ENCODE results near the gene ZC3H18. TPM values are rescaled to one million over a fixed set of nuclear protein-coding genes. Genes with fewer than 3 reads are reported as not detected.

The ZC3H18 gene
- total RNA-seq, 1 experiment from 2014 or later, result 57.8 TPM

DNA sequence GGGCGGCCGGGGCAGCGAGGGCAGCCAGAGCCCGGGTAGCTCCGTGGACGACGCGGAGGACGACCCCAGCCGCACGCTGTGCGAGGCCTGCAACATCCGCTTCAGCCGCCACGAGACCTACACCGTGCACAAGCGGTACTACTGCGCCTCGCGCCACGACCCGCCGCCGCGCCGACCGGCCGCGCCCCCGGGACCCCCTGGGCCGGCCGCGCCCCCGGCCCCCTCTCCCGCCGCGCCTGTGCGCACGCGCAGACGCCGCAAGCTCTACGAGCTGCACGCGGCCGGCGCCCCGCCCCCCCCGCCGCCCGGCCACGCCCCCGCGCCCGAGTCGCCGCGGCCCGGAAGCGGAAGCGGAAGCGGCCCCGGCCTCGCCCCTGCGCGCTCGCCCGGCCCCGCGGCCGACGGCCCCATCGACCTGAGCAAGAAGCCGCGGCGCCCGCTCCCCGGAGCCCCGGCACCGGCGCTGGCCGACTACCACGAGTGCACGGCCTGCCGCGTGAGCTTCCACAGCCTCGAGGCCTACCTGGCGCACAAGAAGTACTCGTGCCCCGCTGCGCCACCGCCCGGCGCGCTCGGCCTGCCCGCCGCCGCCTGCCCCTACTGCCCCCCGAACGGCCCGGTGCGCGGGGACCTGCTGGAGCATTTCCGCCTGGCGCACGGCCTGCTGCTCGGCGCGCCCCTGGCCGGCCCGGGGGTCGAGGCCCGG is 36.1 kb upstream of the ZC3H18 start:
- H3K4me1 ChIP-seq (ENCODE audit: control insufficient read depth in 1 of 2, insufficient read depth in 2 of 2, low read length in 2 of 2), result peaks cover 8 to 12% of the 10 kb centered on the region in 2 experiments
- peaks cover 10% of the 10 kb centered on the region; the same call in 1 of the 2 replicates for H3K79me2 ChIP-seq (ENCODE audit: insufficient read depth, low read length)
- no TSS peak for BruUV-seq (replicated peaks)
- ChIA-PET POLR2A (no interaction called here), CTCF (no interaction called here), RAD21 (ENCODE audit: low non-redundant PET in 1 of 2, low total read pairs in 2 of 2, uncharacterized antibody in 2 of 2, unreplicated experiment in 2 of 2) (no interaction called here)
- peak overlapping the region; percentile 88 for H3K9ac ChIP-seq (ENCODE audit: low read length)
- H3K4me3 ChIP-seq (replicated peaks in 1 of 2; ENCODE audit: low read depth in 1 of 2, low read length in 2 of 2), result peak overlapping the region; percentile 59 to 74
- peak overlapping the region; percentile 98 for H3K27ac ChIP-seq (ENCODE audit: low read depth, low read length)
- H3K9me3 ChIP-seq (ENCODE audit: control insufficient read depth in 1 of 2, insufficient read depth in 1 of 2, low read depth in 1 of 2, low read length in 2 of 2), result no peaks in the 10 kb centered on the region
- no peaks in the 10 kb centered on the region for H3K27me3 ChIP-seq (ENCODE audit: insufficient read depth, low read length)
- ATAC-seq (peak; percentile 75), DNase-seq (ENCODE audit: low read depth, low spot score) (peak; percentile 31)
- no peaks in the 10 kb centered on the region for H3K9me2 ChIP-seq (ENCODE audit: insufficient read depth)
- H3K4me2 ChIP-seq (ENCODE audit: low read length), result peak overlapping the region; percentile 83
- no peak overlapping the region for H2AFZ ChIP-seq (ENCODE audit: low read depth, low read length, poor library complexity, severe bottlenecking)
- intact Hi-C loops (cut with micrococcal nuclease), result no loop called here
- H4K20me1 ChIP-seq (ENCODE audit: insufficient read depth), result no peaks in the 10 kb centered on the region
- H3K36me3 ChIP-seq (ENCODE audit: control insufficient read depth in 1 of 2, insufficient read depth in 2 of 2, low read length in 2 of 2), result peaks cover 0 to under 1% of the 10 kb centered on the region in 2 experiments; a peak in 1 of 4 replicates
- TF ChIP-seq POLR2AphosphoS5 (IDR thresholded peaks at IDR 0.05; ENCODE audit: low read depth, low read length), result peak; percentile 94
- TF ChIP-seq FOSL1 (IDR thresholded peaks at IDR 0.05; ENCODE audit: low read depth), result no peak
- TF ChIP-seq, protein P1, sequence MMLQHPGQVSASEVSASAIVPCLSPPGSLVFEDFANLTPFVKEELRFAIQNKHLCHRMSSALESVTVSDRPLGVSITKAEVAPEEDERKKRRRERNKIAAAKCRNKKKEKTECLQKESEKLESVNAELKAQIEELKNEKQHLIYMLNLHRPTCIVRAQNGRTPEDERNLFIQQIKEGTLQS (IDR thresholded peaks at IDR 0.05), result no peak
- peak; percentile 35 for TF ChIP-seq TCF7L2 (IDR thresholded peaks at IDR 0.05; ENCODE audit: borderline replicate concordance, extremely low read depth, insufficient read depth, insufficient read length)
- no peak for TF ChIP-seq ELF1 (IDR thresholded peaks at IDR 0.05; ENCODE audit: borderline replicate concordance, low read depth)
- TF ChIP-seq, protein P2, sequence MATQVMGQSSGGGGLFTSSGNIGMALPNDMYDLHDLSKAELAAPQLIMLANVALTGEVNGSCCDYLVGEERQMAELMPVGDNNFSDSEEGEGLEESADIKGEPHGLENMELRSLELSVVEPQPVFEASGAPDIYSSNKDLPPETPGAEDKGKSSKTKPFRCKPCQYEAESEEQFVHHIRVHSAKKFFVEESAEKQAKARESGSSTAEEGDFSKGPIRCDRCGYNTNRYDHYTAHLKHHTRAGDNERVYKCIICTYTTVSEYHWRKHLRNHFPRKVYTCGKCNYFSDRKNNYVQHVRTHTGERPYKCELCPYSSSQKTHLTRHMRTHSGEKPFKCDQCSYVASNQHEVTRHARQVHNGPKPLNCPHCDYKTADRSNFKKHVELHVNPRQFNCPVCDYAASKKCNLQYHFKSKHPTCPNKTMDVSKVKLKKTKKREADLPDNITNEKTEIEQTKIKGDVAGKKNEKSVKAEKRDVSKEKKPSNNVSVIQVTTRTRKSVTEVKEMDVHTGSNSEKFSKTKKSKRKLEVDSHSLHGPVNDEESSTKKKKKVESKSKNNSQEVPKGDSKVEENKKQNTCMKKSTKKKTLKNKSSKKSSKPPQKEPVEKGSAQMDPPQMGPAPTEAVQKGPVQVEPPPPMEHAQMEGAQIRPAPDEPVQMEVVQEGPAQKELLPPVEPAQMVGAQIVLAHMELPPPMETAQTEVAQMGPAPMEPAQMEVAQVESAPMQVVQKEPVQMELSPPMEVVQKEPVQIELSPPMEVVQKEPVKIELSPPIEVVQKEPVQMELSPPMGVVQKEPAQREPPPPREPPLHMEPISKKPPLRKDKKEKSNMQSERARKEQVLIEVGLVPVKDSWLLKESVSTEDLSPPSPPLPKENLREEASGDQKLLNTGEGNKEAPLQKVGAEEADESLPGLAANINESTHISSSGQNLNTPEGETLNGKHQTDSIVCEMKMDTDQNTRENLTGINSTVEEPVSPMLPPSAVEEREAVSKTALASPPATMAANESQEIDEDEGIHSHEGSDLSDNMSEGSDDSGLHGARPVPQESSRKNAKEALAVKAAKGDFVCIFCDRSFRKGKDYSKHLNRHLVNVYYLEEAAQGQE (IDR thresholded peaks at IDR 0.05; ENCODE audit: low read depth), result no peak
- TF ChIP-seq SP1 (IDR thresholded peaks at IDR 0.05; ENCODE audit: low read depth), result no peak
- no peak for TF ChIP-seq SRF (IDR thresholded peaks at IDR 0.05; ENCODE audit: low read depth)
- TF ChIP-seq EZH2phosphoT487 (IDR thresholded peaks at IDR 0.05; ENCODE audit: borderline replicate concordance), result no peak
- TF ChIP-seq, protein P3, sequence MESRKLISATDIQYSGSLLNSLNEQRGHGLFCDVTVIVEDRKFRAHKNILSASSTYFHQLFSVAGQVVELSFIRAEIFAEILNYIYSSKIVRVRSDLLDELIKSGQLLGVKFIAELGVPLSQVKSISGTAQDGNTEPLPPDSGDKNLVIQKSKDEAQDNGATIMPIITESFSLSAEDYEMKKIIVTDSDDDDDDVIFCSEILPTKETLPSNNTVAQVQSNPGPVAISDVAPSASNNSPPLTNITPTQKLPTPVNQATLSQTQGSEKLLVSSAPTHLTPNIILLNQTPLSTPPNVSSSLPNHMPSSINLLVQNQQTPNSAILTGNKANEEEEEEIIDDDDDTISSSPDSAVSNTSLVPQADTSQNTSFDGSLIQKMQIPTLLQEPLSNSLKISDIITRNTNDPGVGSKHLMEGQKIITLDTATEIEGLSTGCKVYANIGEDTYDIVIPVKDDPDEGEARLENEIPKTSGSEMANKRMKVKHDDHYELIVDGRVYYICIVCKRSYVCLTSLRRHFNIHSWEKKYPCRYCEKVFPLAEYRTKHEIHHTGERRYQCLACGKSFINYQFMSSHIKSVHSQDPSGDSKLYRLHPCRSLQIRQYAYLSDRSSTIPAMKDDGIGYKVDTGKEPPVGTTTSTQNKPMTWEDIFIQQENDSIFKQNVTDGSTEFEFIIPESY (IDR thresholded peaks at IDR 0.05; ENCODE audit: extremely low read depth, insufficient replicate concordance, low read length), result peak; percentile 40
- TF ChIP-seq, protein P4, sequence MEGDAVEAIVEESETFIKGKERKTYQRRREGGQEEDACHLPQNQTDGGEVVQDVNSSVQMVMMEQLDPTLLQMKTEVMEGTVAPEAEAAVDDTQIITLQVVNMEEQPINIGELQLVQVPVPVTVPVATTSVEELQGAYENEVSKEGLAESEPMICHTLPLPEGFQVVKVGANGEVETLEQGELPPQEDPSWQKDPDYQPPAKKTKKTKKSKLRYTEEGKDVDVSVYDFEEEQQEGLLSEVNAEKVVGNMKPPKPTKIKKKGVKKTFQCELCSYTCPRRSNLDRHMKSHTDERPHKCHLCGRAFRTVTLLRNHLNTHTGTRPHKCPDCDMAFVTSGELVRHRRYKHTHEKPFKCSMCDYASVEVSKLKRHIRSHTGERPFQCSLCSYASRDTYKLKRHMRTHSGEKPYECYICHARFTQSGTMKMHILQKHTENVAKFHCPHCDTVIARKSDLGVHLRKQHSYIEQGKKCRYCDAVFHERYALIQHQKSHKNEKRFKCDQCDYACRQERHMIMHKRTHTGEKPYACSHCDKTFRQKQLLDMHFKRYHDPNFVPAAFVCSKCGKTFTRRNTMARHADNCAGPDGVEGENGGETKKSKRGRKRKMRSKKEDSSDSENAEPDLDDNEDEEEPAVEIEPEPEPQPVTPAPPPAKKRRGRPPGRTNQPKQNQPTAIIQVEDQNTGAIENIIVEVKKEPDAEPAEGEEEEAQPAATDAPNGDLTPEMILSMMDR (IDR thresholded peaks at IDR 0.05 in 2 of 3, conservative IDR thresholded peaks at IDR 0.05 in 1 of 3; ENCODE audit: borderline replicate concordance in 1 of 3, insufficient read depth in 1 of 3, low read depth in 2 of 3, low read length in 2 of 3), result no peak
- TF ChIP-seq, protein P5, sequence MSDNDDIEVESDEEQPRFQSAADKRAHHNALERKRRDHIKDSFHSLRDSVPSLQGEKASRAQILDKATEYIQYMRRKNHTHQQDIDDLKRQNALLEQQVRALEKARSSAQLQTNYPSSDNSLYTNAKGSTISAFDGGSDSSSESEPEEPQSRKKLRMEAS (IDR thresholded peaks at IDR 0.05), result no peak
- TF ChIP-seq CEBPB (IDR thresholded peaks at IDR 0.05; ENCODE audit: low read depth), result no peak
- no peak for TF ChIP-seq ZNF274 (IDR thresholded peaks at IDR 0.05; ENCODE audit: low read depth, low read length)
- TF ChIP-seq YY1 (IDR thresholded peaks at IDR 0.05; ENCODE audit: extremely low read depth, insufficient replicate concordance, low read depth, low read length), result no peak
- no peak for TF ChIP-seq SIN3A (IDR thresholded peaks at IDR 0.05; ENCODE audit: low read depth)
- no peak for TF ChIP-seq RAD21 (IDR thresholded peaks at IDR 0.05; ENCODE audit: low read depth)
- no peak for TF ChIP-seq EZH2 (IDR thresholded peaks at IDR 0.05)
- no peak for TF ChIP-seq CBX3 (IDR thresholded peaks at IDR 0.05; ENCODE audit: low read depth)
